ENCODE data around the gene SHLD1.
"Not testable (repeated sequence)": the region's sequence is repeated elsewhere in the genome, so short reads cannot be mapped to it uniquely, and the experiment has no call there.

DNA sequence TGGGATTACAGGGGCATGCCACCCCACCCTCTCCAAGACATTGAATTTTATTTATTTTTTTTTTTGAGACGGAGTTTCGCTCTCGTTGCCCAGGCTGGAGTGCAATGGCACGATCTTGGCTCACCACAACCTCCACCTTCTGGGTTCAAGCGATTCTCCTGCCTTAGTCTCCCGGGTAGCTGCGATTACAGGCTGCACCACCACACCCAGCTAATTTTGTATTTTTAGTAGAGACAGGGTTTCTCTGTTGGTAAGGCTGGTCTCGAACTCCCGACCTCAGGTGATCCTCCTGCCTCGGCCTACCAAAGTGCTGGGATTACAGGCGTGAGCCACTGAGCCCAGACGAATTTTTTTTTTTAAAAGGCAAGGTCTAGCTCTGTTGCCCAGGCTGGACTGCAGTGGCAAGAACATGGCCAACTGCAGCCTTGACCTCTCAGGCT, 669 bp upstream of the SHLD1 start:
- not testable (repeated sequence) for TF ChIP-seq OSR1 (CRISPR knock-in tag; IDR thresholded peaks at IDR 0.05); ESRRG (CRISPR knock-in tag; IDR thresholded peaks at IDR 0.05); GLIS3 (CRISPR knock-in tag; IDR thresholded peaks at IDR 0.05); ZFP30 (CRISPR knock-in tag; IDR thresholded peaks at IDR 0.05); SNAI2 (CRISPR knock-in tag; IDR thresholded peaks at IDR 0.05); ZNF8 (CRISPR knock-in tag; IDR thresholded peaks at IDR 0.05); BACH2 (CRISPR knock-in tag; IDR thresholded peaks at IDR 0.05; ENCODE audit: borderline replicate concordance); ZFP3 (CRISPR knock-in tag; IDR thresholded peaks at IDR 0.05); ZNF565 (CRISPR knock-in tag; conservative IDR thresholded peaks at IDR 0.05; ENCODE audit: low read depth); ARNTL (CRISPR knock-in tag; IDR thresholded peaks at IDR 0.05; ENCODE audit: borderline replicate concordance, low read depth); ZNF70 (CRISPR knock-in tag; IDR thresholded peaks at IDR 0.05)
- TF ChIP-seq, protein P1, sequence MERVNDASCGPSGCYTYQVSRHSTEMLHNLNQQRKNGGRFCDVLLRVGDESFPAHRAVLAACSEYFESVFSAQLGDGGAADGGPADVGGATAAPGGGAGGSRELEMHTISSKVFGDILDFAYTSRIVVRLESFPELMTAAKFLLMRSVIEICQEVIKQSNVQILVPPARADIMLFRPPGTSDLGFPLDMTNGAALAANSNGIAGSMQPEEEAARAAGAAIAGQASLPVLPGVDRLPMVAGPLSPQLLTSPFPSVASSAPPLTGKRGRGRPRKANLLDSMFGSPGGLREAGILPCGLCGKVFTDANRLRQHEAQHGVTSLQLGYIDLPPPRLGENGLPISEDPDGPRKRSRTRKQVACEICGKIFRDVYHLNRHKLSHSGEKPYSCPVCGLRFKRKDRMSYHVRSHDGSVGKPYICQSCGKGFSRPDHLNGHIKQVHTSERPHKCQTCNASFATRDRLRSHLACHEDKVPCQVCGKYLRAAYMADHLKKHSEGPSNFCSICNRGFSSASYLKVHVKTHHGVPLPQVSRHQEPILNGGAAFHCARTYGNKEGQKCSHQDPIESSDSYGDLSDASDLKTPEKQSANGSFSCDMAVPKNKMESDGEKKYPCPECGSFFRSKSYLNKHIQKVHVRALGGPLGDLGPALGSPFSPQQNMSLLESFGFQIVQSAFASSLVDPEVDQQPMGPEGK (CRISPR knock-in tag; IDR thresholded peaks at IDR 0.05; ENCODE audit: borderline replicate concordance) = not testable (repeated sequence)
- TF ChIP-seq, protein P2, sequence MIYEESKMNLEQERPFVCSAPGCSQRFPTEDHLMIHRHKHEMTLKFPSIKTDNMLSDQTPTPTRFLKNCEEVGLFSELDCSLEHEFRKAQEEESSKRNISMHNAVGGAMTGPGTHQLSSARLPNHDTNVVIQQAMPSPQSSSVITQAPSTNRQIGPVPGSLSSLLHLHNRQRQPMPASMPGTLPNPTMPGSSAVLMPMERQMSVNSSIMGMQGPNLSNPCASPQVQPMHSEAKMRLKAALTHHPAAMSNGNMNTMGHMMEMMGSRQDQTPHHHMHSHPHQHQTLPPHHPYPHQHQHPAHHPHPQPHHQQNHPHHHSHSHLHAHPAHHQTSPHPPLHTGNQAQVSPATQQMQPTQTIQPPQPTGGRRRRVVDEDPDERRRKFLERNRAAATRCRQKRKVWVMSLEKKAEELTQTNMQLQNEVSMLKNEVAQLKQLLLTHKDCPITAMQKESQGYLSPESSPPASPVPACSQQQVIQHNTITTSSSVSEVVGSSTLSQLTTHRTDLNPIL (CRISPR knock-in tag; IDR thresholded peaks at IDR 0.05; ENCODE audit: low read depth) = not testable (repeated sequence)
- TF ChIP-seq, protein P3, sequence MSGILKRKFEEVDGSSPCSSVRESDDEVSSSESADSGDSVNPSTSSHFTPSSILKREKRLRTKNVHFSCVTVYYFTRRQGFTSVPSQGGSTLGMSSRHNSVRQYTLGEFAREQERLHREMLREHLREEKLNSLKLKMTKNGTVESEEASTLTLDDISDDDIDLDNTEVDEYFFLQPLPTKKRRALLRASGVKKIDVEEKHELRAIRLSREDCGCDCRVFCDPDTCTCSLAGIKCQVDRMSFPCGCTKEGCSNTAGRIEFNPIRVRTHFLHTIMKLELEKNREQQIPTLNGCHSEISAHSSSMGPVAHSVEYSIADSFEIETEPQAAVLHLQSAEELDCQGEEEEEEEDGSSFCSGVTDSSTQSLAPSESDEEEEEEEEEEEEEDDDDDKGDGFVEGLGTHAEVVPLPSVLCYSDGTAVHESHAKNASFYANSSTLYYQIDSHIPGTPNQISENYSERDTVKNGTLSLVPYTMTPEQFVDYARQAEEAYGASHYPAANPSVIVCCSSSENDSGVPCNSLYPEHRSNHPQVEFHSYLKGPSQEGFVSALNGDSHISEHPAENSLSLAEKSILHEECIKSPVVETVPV (CRISPR knock-in tag; IDR thresholded peaks at IDR 0.05) = not testable (repeated sequence)
